ENCODE results near the gene ELMO1. TPM values are rescaled to one million over a fixed set of nuclear protein-coding genes. Genes with fewer than 3 reads are reported as not detected.

Gene ELMO1
- polyA plus RNA-seq, 1 experiment: not detected

GRCh38 chr7:37432281-37432920 lies 16.3 kb downstream of the ELMO1 start:
- POLR2A ChIA-PET: no interaction called here
- TF ChIP-seq CTCF (IDR thresholded peaks at IDR 0.05; ENCODE audit: low read depth, low read length): no peak
- H3K4me3 ChIP-seq (ENCODE audit: low read depth, low read length): no peak overlapping the region
- no peaks in the 10 kb centered on the region for H3K27me3 ChIP-seq (ENCODE audit: control insufficient read depth, insufficient read depth, low read length)
- no peak overlapping the region for H3K27ac ChIP-seq (ENCODE audit: low read depth, low read length)
- no peak for DNase-seq (ENCODE audit: low read depth, low spot score)
- peaks cover 22% of the 10 kb centered on the region for H3K9me3 ChIP-seq (ENCODE audit: control insufficient read depth, insufficient read depth, low read length)
- CTCF ChIA-PET: no interaction called here

- DNase-seq (ENCODE audit: low read depth, low spot score): no peak
- Histone ChIP-seq H3K4me3 (ENCODE audit: low read depth, low read length) (no peak overlapping the region), H3K27ac (ENCODE audit: low read depth, low read length) (no peak overlapping the region), H3K27me3 (ENCODE audit: control insufficient read depth, insufficient read depth, low read length) (no peaks in the 10 kb centered on the region), H3K9me3 (ENCODE audit: control insufficient read depth, insufficient read depth, low read length) (peaks cover 22% of the 10 kb centered on the region)
- POLR2A ChIA-PET: no interaction called here
- CTCF ChIA-PET: no interaction called here
- TF ChIP-seq CTCF (IDR thresholded peaks at IDR 0.05; ENCODE audit: low read depth, low read length): no peak
Observed at GRCh38 chr7:37431413-37431812, 17.3 kb downstream of the ELMO1 start.

- CTCF ChIA-PET: no interaction called here
- POLR2A ChIA-PET: no interaction called here
- no peak for DNase-seq (ENCODE audit: low read depth, low spot score)
- Histone ChIP-seq H3K27ac (ENCODE audit: low read depth, low read length) (no peak overlapping the region), H3K27me3 (ENCODE audit: control insufficient read depth, insufficient read depth, low read length) (no peaks in the 10 kb centered on the region), H3K4me3 (ENCODE audit: low read depth, low read length) (no peak overlapping the region), H3K9me3 (ENCODE audit: control insufficient read depth, insufficient read depth, low read length) (peaks cover 27% of the 10 kb centered on the region)
- TF ChIP-seq CTCF (IDR thresholded peaks at IDR 0.05; ENCODE audit: low read depth, low read length): no peak
Observed at GRCh38 chr7:37430640-37431039, 18.0 kb downstream of the ELMO1 start.

- no peak for TF ChIP-seq CTCF (IDR thresholded peaks at IDR 0.05; ENCODE audit: low read depth, low read length)
- Histone ChIP-seq H3K27ac (ENCODE audit: low read depth, low read length) (no peak overlapping the region), H3K9me3 (ENCODE audit: control insufficient read depth, insufficient read depth, low read length) (peaks cover 28% of the 10 kb centered on the region), H3K4me3 (ENCODE audit: low read depth, low read length) (no peak overlapping the region), H3K27me3 (ENCODE audit: control insufficient read depth, insufficient read depth, low read length) (no peaks in the 10 kb centered on the region)
- ChIA-PET POLR2A (no interaction called here), CTCF (no interaction called here)
- DNase-seq (ENCODE audit: low read depth, low spot score): no peak
Observed at GRCh38 chr7:37430171-37430570, 18.5 kb downstream of the ELMO1 start.

- Histone ChIP-seq H3K27me3 (ENCODE audit: control insufficient read depth, insufficient read depth, low read length) (no peaks in the 10 kb centered on the region), H3K27ac (ENCODE audit: low read depth, low read length) (no peak overlapping the region), H3K9me3 (ENCODE audit: control insufficient read depth, insufficient read depth, low read length) (peaks cover 27% of the 10 kb centered on the region), H3K4me3 (ENCODE audit: low read depth, low read length) (no peak overlapping the region)
- TF ChIP-seq CTCF (IDR thresholded peaks at IDR 0.05; ENCODE audit: low read depth, low read length): no peak
- POLR2A ChIA-PET: no interaction called here
- no peak for DNase-seq (ENCODE audit: low read depth, low spot score)
- CTCF ChIA-PET: no interaction called here
Observed at GRCh38 chr7:37429435-37429791, 19.3 kb downstream of the ELMO1 start.
